SW 1271 (cell line): Measurements from ENCODE around the gene PVALB.

Experiments used
- DNase-seq, 2 experiments: peaks; one replicate each; lab custom pipeline; 2025; lab: John Stamatoyannopoulos, UW

PVALB gene

DNA sequence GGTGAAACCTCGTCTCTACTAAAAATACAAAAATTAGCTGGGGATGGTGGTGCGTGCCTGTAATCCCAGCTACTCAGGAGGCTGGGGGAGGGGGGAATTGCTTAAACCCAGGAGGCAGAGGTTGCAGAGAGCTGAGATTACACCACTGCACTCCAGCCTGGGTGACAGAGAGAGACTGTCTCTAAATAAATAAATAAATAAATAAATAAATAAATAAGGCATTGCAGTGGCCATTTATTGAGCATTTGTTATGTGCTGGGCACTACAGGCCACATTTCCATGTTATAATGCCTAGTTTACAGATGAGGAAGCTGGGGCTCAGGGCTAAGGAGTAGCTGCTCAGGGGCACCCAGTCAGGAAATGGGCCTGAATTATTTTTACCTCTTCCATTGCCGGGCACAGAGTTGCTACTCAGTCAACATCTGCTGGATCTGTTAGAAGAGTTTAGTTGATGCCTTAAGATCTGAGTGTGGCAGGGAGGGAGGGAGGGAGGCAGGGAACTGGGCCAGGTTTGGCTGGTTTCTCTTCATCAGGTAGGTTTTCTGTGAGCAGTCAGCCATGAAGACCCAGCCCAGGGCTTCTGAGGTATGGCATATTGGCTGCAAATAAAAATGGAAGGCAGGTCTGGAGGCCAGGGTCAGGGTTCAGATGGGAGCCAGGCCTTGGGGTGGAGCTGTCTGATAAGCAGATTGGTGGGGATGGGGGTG is 5.6 kb downstream of the PVALB start:
- DNase-seq, result no peak

DNA sequence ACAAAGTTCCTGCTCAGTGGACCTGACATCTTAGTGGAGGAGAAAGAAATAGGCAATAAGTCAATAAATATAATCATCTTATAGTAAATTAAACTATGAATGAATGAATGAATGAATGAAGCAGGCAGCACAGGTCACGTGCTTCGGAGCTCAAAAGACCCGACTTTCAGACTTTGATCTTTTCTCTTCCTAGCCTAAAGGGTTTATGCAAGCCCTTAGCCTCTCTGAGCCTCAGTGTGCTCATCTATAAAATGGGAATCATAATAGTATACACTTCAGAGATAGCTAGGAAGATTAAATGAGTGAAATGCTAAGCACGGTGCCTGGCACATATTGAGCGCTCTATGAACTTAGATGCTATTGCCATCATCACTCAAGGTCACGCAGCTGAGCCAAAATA is 7.5 kb downstream of the PVALB start:
- no peak for DNase-seq

DNA sequence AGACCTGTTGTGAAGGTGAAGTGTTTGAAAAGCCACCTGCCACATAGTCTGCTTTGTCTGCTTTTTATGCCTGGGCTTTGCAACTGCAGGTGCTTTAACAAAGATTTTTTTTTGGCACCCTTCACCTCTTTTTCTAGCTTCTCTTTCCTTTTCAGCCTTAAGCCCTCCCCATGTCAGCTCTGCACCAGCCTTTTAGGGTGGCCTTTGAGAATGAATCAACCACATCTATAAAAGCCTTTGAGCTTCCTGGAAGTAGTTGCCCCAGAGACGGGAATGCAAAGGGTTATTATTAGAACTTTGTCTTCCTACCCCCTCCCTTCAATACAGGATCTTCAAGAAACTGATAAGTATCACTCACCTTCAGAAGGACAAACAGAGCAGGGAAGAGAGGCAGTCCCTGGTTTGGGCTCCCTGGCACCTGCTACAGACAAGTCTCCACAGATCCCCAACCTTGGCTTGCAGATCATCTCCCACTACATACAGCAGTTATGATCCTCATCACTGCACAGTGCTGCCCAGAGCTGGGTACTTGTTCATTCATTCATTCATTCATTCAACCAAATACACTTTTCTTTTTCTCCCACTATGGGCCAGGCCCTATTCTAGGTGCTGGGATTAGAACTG is 8.0 kb downstream of the PVALB start:
- no peak for DNase-seq

DNA sequence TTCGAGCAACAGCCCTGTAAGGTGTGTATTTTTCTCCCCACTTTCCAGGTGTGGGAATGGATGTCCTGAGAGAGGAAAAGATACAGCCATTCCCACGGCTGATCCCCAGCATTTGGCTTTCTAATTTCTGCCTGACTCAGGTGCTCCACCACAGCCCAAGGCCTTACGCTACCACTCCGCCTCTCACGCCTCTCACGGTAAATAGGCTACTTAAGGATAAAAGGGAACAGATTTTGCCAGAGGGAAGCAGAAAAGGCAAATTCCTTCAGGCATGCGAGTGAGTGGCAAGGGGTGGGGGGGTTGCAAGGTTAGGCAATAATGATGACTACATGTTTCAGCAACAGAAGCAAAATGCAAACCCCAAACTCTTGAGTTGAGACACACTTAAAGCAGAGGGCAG is 9.2 kb downstream of the PVALB start:
- DNase-seq, result no peak

DNA sequence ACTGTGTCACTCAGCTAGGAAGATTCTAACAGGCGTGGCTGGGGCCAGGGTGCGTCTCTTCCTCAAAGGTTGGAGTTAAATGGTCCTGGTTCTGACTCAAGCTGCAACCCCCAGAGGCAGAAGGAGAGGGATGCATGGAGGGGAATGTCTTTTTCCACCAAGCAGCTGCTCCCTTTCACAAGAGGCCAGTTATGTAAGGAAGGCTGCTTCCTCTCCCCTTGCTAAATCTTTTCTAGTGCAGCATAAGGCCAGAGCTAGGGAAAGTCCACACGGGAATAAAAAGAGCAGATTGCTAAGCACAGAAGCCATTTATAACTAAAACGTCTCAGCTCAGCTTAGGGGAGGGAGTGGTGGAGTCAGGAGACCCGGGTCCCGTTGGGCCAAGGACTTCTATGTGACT is 10.0 kb downstream of the PVALB start:
- no peak for DNase-seq

DNA sequence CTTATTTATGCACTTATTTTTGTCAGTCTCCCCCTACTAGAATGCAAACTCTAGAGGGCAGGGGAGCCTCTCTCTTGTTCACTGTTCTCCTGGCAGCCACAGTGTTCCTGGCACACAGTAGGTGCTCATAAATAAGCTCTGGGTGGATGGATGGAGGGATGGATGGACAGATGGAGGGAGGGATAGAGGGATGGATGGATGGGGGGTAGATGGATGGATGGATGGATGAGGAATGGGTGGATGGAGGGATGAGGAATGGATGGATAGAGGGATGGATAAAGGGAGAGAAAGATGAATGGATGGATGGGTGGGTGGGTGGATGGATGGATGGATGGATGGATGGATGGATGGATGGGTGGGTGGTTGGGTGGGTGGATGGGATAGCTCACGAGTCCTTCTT is 13.5 kb downstream of the PVALB start:
- no peak for DNase-seq

DNA sequence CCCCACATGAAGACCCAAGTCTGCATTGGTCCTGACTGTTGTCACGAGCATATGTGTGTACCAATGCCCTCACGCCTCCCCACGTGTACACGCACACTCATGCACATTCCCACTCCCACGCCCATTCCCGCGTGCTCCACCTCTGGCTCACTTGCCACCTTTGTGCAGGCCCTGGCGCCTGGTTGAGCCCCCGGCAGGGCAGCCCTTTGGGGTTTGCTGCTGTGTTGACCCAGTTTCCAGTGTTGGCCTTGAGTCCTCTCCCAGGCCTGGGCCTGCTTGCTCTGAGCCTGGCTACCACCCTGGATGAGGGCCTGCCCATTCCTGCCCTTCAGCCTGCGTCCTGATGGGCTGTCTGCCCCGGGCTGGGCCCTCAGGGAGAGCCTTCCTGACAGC is 18.2 kb downstream of the PVALB start:
- no peak for DNase-seq

DNA sequence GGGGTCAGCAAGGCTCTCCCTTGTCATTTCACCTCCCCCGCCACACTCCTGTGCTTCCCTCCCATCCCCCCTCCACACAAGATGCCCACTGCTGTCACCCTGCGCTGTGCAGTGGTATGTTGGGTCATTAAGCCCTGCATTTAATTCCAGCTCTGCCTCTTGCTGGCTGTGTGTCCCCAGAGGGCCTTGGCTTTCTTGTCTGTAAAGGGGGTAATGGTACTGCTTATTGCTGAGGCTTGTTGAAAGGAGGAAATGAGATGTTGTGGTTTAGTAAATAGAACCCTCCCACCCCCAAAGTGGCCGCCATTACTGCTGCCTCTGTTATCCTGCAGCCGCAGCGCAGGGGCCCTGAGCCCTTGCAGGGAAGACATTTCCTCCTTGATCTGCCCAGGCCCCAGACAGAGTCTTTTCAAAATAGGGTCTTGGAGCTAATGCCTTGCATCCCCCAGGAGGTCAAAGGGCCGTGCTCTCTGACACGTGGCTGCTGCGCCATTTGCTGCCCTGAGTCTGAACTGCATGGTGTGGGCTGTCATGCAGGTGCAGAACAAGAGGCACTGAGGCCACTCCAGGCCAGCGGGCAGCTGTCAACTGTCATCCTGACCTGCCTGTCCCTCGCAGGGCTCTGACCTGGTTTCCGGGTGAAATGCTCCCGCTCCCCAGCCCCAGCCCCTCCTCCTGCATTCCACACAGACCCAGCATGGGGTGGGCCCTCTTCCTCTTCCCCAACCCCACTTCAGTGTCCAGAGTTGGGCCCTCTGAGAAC is 18.7 kb downstream of the PVALB start:
- no peak for DNase-seq

DNA sequence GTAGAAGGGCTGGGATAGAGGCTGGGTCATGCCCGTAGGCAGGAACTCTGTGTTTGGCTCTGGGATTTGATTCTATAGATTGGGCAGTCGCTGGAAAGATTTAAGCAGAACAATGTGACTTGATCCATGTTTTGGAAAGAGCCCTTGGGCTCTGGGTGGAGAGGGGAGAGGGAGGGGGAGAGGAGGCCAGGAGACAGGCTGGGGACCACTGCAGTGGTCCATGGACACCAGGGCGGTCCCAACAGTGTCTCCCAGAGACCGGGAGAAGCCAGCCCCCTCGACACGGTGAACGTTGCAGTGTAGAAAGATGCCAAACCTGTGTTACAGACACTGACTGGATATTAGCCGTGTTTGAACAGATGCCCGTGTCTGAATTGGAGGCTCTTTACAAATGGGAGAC is 19.5 kb downstream of the PVALB start:
- no peak for DNase-seq

DNA sequence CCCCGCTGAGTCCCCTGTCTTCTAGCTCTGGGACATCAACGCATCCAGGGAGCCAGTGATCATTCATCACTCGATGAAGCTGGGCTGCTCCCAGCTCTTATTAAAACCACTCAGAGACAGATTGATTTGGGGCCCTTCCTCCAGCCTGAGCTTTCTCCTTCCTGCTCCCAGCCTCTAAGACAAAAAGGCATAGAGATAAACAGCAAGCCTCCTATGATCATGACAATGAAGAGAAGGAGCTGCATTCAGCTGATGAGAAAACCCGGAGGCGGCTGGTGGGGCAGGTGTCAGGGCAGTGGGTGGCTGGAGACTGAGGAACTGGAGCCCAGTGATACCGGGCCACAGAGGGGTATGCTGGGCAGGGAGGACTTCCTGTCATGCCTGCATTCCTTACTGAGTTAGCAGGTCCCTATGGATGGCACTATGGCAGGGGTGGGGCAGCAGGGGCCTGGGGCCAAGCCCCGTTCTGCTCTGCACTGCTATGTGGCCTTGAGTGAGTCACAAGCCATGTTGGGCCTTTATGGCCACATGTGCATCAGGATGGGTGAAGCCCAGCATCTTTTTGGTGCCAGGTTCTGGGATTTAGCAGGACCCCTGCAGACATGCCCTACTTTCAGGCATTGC is 20.2 kb downstream of the PVALB start:
- DNase-seq, result no peak

DNA sequence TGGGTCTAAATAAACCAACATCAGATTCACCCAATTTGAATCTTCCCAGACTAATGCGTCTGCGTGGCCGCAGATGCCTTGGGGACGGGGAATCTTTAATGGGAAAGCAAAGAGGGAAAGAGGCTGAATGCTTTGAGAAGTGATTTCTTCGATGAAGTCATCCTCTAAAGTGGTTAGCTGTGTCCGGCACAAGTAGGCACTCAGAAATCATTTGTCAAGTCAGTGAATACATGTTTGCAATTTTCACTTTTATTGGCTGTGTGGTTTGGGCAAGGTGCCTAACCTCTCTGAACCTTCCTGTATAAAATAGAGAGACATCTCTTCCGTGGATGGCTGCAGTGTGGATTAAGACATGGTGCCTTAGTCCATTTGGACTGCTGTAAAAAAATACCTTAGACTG is 21.2 kb downstream of the PVALB start:
- no peak for DNase-seq

DNA sequence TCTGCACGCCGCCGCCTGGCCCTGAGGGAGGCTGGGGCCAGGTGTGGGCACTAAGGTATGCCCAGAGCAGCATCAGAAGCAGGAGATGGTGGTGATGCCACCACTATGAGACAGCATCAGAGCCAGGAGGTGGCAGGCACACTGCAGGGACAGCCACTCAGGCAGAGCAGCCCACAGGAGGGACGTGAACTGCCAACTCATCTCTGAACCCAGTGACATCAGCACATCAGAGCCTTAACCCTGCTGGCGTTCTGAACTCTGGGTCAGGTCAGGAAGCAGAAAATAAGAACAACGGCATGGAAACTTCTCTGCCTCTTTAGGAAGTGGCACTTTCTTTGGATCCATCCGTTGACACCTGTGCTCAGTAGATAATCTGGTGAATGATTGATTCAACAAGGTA is 26.2 kb downstream of the PVALB start:
- DNase-seq, result no peak

DNA sequence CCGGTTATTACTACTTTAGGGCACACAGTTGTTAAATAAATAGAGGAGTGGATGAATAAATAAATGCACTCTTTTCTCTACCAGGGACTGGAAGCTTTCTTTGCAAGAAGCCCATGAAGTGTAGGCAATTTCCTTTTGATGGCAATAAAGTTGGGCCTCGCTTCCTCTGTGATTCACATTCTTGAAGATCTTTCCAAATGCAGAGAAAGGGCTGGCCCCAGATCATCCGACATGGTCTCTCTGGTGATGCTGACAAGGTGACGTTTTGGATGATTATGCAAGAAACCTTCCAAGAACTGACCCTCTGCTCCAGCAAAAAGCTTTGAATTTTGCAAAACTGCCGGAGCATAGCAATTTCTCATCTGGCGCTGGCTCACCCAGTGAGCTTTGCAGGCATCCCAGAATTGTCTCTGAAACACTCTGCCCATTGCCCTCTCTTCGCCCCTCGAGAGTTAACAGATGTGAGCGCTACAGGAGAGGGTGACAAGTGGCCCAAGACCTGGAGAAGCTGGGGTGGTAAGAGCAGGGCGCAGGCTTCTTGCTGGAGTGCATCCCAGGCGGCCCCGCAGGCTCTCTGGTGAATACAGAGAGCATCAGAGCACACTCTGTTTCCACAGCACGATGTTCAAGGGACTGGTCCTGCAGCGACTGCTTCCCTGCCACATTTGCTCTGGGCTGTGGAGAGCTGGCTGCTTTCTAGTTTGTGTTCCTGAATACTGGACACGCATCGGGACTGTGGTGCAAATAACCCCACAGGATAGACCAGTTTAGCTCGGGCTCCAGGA is 29.4 kb downstream of the PVALB start:
- DNase-seq, result no peak

DNA sequence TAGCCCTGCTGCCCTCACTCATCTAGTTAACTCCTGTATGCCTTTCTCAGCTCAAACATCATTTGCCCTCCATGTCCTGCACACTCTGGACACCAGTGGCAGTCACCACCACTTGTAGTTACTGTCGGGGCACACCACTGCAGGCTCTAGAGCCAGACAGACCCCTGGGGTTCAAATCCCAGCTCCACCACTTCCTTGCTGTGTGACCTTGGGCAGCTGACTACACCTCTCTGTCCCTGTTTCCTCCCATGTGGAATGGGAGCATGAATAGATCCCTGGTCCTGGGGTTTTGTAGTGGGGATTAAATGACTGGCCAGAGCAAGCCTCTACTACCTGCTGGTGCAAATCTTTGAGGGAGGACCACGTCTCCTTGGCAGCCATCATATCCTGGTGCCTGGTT is 33.1 kb downstream of the PVALB start:
- DNase-seq, result no peak

DNA sequence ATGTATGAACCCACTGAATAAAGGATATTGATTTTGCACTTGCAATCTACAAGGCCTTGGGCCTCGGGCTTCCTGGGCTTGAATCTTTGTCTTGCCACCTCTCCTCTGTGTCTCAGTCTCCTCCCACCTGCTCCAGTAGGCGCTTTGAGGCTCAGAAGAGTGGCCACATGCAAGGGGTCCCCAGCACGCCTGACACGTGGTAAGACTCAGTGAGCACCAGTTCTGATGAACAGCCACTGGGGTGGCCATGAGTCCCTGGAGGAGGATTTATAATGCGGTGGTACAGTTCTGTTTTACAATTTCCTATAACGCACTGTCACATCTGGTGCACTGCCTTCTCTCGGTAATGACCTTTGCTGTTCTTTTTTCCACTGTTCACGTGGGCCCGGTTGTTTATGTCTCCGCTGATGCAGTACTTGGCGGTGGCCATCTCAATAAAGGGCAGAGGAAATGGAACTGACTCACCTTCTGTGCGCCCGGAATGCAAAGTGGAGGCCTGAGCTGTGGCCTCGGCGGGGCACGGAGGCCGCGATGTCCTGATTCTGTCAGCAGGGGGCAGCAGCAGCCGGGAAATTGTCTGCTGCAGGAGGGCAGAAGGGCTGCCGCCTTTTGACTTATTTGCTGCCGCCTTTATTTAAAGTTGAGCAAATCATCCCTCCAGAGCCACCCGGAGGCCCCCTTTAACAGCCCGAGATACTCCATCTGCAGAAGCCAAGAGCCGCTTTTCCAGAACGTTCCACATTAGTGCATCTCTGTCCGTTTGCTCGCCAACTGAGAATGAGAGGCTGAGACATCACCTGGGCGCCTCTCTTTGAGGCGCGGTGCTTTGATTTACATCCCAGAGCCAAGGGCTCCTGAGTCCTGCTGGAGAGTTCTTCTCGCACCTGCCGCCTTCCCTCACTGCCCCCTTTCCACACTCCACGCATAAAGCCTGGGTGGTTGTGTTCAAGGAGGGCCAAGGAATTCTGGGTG is 34.9 kb downstream of the PVALB start:
- DNase-seq, result peak; percentile 29 to 77

DNA sequence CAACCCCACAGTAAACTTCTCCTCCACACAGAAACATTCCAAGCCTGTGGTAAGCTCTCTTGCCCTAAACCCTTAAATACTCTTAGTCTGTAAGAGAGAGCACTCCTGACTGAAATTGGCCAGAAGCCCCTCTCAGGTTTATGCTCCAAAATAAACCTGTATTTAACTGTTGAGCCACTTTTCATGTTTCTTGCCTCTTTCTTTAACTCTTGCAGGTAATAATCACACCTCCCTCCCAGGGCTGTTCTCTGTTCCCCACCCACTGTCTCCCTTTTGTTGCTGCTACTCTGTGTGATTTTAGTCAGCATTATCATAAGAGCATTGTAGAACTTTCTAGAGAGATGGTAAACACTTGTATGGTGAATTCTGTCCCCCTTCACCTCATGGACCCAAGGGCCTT is 38.8 kb downstream of the PVALB start:
- DNase-seq, result no peak

DNA sequence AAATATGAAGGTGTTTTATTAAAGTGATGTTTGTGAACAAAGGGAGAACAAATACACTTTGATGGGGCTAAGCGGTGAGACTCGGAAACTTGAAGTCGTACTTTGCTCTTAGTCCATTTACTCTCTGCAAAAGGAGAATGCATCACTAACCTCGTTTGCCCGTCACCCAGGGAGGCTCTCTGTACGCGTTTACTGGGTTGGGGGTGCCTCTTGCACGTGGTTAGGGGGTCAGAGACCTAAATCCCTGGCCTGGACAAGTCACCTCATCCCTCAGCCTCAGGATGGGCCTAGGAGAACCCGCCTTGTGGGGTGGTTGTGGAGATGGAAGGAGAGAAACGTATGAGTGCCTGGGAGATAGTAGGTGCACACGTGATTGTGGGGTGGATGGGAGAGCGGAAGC is 40.1 kb downstream of the PVALB start:
- no peak for DNase-seq

DNA sequence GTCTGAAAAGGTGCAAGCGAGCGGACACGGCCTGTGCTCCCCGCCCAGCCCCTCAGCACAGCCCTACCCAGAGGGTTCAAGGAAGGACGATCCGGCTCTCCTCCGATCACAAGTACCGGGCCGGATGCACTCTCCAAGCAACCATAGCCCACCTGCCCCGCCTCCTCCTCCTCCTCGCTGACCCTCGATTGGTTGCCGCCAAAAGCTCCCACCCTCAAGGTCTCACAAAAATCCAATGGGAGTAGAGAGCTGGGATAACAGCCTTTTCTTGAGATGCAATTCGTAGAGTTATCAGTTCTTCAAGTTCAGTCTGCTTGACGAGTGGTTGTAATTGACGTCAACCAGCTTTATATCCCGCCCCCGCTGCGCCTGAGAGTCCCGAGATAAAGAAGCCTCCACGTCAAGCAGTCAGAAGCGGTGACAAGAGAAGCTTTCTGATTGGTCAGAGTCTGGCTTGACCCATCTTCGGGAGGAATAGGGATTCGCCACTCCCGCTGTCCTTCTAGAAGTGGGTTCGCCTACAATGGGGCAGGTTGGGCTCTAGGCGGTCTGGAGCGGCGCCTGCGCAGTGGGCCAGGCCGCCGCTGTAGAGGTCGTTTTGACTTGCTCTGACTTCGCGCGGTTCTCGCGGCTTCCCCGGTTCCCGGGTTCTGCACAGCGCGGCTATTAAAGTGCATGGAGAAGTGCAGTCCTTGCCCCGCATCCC is 40.7 kb downstream of the PVALB start, which contains the start of gene IFT27:
IFT27 (minus strand) TSS at position 156 of the 706 bp plus-strand sequence. CDS start 412 bp downstream, outside the sequence.
- peak; percentile 98 to 99 for DNase-seq

DNA sequence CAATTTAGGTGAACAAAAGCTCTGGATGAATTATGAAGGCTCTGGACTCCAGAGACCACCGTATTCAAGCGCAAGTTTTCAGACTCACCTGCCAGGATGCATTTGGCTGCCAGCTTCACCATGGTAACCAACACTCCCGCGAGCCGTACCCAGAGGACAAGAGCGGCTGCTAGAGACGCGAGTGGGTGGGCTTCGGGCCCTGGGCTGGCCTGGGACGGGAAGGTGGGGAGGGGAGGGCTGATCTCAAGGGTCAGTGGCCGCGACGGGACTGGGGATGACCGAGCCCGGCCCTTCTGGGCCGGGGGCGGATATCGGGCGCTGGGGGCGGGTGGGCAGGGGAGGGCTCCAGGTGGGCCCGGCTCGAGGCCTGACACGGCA is 41.3 kb downstream of the PVALB start:
- no peak for DNase-seq

DNA sequence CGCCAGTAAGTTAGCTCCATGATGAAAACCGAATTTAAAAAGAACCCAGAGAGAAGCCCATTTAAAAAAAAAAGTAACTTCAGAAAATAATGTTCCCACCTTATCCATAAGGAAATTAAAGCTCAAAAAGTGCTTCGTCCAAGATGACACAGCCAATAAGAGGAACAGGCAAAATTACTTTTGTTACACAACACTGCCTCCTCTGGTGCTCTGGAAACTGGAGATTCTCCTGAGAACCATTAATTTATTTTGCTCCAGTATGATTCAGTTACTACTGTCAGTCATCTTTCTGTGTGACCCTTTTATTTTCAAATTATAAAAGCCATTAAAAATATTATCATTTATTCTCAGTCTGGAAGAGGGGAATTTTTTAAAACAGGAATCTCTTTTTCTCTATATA is 42.9 kb downstream of the PVALB start:
- peak in 1 of 2 experiments; percentile 4 for DNase-seq
